IMR-90 (cell line): ENCODE results near the gene SLC38A7.

Experiments
- POLR2A ChIP-seq: IDR thresholded peaks from 2 replicates; pipeline ENCODE4 v1.6.1; 2012; ENCODE audit warnings: mild to moderate bottlenecking, low read depth, low read length
- RFX5 ChIP-seq: IDR thresholded peaks from 2 replicates; pipeline ENCODE4 v1.8.0; 2012; ENCODE audit warnings: low read depth, mild to moderate bottlenecking, low read length, moderate library complexity
- SMC3 ChIP-seq: fragments of 150-350 bp; IDR thresholded peaks from 2 replicates; pipeline ENCODE4 v1.6.1; 2016; ENCODE audit warnings: low read depth, mild to moderate bottlenecking, antibody characterized with exemption, low read length, moderate library complexity
- TF ChIP-seq, protein P1 (sequence below): fragments of 150-350 bp; IDR thresholded peaks from 2 replicates; pipeline ENCODE4 v1.6.1; 2016; ENCODE audit warnings: low read depth, mild to moderate bottlenecking, low read length, moderate library complexity, borderline replicate concordance
- TF ChIP-seq, protein P2 (sequence below): conservative IDR thresholded peaks from 2 replicates; pipeline ENCODE4 v1.5.1; 2012; ENCODE audit warnings: mild to moderate bottlenecking, low read depth, low read length, improper control_type of control experiment

DNA sequence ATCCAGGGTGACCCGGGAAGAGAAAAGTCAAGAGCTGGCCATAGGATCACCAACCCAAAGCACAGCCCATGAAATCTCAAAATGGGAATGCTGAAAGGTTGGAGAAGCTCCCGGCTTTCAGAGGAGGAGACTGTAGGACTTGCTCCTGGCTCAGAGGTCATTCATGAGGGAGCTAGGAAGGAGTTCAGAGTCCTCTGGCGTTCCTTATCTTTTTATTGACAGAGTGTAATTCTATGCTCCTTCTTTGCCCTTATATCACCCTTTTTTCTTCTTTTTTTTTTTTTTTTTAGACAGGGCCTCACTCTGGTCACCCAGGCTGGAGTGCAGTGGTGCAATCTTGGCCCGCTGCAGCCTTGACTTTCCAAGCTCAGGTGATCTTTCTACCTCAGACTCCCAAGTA, 27.7 kb downstream of the SLC38A7 start:
- TF ChIP-seq, protein P1, sequence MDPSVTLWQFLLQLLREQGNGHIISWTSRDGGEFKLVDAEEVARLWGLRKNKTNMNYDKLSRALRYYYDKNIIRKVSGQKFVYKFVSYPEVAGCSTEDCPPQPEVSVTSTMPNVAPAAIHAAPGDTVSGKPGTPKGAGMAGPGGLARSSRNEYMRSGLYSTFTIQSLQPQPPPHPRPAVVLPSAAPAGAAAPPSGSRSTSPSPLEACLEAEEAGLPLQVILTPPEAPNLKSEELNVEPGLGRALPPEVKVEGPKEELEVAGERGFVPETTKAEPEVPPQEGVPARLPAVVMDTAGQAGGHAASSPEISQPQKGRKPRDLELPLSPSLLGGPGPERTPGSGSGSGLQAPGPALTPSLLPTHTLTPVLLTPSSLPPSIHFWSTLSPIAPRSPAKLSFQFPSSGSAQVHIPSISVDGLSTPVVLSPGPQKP: no peak
- TF ChIP-seq, protein P2, sequence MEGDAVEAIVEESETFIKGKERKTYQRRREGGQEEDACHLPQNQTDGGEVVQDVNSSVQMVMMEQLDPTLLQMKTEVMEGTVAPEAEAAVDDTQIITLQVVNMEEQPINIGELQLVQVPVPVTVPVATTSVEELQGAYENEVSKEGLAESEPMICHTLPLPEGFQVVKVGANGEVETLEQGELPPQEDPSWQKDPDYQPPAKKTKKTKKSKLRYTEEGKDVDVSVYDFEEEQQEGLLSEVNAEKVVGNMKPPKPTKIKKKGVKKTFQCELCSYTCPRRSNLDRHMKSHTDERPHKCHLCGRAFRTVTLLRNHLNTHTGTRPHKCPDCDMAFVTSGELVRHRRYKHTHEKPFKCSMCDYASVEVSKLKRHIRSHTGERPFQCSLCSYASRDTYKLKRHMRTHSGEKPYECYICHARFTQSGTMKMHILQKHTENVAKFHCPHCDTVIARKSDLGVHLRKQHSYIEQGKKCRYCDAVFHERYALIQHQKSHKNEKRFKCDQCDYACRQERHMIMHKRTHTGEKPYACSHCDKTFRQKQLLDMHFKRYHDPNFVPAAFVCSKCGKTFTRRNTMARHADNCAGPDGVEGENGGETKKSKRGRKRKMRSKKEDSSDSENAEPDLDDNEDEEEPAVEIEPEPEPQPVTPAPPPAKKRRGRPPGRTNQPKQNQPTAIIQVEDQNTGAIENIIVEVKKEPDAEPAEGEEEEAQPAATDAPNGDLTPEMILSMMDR: no peak
- no peak for TF ChIP-seq POLR2A
- no peak for TF ChIP-seq RFX5
- no peak for TF ChIP-seq SMC3
